GM06990 (cell line): ENCODE data around the gene TRIM4.
A peak's percentile ranks its signal among the peaks of the same experiment; 100 is the strongest.
"Not testable (repeated sequence)": the region's sequence is repeated elsewhere in the genome, so short reads cannot be mapped to it uniquely, and the experiment has no call there.

Source experiments
- DNase-seq: peaks from one replicate; pipeline ENCODE4 v3.0.0-alpha.2; 2011; ENCODE audit not compliant: insufficient read length; ENCODE audit errors: extremely low read depth
- H3K27me3 ChIP-seq: replicated peaks from 2 replicates; pipeline ENCODE4 v1.6.0; 2011; ENCODE audit warnings: low read length; ENCODE audit not compliant: control insufficient read depth, insufficient read depth
- H3K36me3 ChIP-seq: 2 replicates; pipeline ENCODE4 v1.5.1; 2011; ENCODE audit warnings: low read length; ENCODE audit not compliant: control insufficient read depth, insufficient read depth
- H3K4me3 ChIP-seq: replicated peaks from 2 replicates; pipeline ENCODE4 v1.5.1; 2011; ENCODE audit warnings: low read depth, mild to moderate bottlenecking, control low read depth, low read length
- TF ChIP-seq, protein P1 (sequence below): IDR thresholded peaks from 2 replicates; pipeline ENCODE4 v1.5.1; 2011; ENCODE audit warnings: low read length, control low read depth, mild to moderate bottlenecking, inconsistent platforms; ENCODE audit not compliant: insufficient read depth, poor library complexity, severe bottlenecking

The TRIM4 gene, protein sequence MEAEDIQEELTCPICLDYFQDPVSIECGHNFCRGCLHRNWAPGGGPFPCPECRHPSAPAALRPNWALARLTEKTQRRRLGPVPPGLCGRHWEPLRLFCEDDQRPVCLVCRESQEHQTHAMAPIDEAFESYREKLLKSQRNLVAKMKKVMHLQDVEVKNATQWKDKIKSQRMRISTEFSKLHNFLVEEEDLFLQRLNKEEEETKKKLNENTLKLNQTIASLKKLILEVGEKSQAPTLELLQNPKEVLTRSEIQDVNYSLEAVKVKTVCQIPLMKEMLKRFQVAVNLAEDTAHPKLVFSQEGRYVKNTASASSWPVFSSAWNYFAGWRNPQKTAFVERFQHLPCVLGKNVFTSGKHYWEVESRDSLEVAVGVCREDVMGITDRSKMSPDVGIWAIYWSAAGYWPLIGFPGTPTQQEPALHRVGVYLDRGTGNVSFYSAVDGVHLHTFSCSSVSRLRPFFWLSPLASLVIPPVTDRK

DNA sequence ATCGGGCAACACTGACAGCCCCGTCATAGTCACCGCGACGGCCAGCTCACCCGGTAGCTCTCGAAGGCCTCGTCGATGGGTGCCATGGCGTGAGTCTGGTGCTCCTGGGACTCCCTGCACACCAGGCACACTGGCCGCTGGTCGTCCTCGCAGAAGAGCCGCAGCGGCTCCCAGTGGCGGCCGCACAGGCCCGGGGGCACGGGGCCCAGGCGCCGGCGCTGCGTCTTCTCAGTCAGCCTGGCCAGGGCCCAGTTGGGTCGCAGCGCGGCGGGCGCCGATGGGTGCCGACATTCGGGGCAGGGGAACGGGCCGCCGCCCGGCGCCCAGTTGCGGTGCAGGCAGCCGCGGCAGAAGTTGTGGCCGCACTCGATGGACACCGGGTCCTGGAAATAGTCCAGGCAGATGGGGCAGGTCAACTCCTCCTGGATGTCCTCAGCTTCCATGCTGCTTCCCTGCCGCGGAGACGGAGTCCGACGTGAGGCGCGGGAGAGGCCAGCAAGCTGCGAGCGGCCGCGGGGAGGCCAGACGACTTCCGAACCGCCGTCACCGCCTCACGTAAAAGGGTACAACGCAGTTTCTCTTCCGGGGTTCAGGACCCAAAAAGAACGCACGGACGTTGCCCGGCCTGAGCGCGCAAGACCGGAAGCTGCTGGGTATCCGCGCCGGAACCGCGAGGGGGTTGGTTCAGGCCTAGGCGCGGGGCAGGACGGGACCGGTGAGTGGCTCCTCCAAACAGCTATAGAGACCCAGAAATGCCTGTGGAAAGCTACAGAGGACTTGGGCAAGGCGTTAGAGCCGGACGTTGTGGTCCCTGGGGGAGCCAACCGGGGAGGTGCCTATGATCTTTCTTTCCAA lies at the start of gene TRIM4:
TSS of gene TRIM4 (minus strand) at position 572 of the 855 bp plus-strand sequence. CDS start at position 443, 129 bp downstream.
- TF ChIP-seq, protein P1, sequence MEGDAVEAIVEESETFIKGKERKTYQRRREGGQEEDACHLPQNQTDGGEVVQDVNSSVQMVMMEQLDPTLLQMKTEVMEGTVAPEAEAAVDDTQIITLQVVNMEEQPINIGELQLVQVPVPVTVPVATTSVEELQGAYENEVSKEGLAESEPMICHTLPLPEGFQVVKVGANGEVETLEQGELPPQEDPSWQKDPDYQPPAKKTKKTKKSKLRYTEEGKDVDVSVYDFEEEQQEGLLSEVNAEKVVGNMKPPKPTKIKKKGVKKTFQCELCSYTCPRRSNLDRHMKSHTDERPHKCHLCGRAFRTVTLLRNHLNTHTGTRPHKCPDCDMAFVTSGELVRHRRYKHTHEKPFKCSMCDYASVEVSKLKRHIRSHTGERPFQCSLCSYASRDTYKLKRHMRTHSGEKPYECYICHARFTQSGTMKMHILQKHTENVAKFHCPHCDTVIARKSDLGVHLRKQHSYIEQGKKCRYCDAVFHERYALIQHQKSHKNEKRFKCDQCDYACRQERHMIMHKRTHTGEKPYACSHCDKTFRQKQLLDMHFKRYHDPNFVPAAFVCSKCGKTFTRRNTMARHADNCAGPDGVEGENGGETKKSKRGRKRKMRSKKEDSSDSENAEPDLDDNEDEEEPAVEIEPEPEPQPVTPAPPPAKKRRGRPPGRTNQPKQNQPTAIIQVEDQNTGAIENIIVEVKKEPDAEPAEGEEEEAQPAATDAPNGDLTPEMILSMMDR: peak; percentile 1
- H3K36me3 ChIP-seq: peaks cover 2% of the 10 kb centered on the region
- peak; percentile 95 for DNase-seq
- H3K27me3 ChIP-seq: no peaks in the 10 kb centered on the region
- peak within 1 kb of the TSS; percentile 72 for H3K4me3 ChIP-seq

DNA sequence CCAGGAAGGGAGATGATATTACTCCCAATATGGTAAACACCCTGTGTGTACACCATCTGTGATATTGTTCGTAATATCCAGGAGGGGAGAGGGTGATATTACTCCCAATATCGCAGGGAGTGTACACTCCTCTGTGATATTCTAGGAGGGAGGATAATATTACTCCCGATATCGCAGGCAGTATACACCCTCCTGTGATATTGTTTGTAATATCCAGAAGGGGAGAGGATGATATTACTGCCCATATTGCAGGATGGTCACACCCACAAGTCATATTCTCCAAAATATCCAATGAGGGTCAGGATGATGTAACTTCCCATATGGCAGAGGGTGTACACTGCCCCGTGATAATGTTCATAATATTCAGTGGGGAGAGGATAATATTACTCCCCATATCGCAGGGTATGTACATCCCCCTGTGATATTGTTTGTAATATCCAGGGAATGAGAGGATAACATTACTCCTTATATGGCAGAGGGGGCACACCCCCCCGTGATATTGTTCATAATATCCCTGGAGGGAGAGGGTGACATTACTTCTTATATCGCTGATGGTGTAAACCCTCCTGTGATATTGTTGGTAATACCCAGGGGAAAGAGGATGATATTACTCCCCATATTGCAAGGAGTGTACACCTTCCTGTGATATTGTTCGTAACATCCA lies 39.4 kb upstream of the TRIM4 start:
- Histone ChIP-seq H3K27me3 (no peaks in the 10 kb centered on the region), H3K4me3 (no peak overlapping the region), H3K36me3 (no peaks in the 10 kb centered on the region)
- TF ChIP-seq, protein P1: no peak
- DNase-seq: no peak

DNA sequence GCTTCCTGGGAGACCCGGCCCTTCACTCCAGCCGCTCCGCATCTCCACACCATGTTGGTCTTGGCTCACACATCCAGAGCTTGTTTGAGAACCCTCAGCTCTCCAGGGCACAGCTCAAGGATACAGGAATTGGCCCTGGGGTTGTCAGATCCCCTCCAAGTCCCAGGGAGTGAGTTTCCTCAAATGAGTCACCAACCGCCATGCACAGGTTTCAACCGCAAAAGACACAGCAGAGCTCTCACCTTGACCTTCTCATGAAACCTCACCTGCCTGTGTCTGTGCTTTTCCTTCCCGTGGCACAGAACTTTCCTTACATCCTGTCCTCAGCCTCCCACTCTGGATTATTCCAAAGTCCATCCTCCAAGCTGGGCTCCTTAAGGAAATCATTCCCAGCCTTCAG lies 35.9 kb upstream of the TRIM4 start:
- Histone ChIP-seq H3K4me3 (no peak overlapping the region), H3K27me3 (no peaks in the 10 kb centered on the region), H3K36me3 (no peaks in the 10 kb centered on the region)
- no peak for DNase-seq
- TF ChIP-seq, protein P1: no peak

DNA sequence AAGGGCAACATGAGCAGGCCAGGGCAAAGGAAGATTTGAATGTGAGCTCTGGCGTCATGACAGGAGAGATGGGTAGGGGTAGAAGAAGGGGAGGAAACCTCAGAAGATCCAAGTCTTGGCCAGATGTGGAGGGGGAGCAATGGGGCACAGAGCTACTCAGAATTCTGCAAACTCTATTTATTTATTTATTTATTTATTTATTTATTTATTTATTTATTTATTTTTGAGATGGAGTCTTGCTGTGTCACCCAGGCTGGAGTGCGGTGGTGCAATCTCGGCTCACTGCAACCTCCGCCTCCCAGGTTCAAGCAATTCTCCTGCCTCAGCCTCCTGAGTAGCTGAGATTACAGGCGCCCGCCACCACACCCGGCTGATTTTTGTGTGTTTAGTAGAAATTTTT lies 35.3 kb upstream of the TRIM4 start:
- H3K4me3 ChIP-seq, DNase-seq, H3K36me3 ChIP-seq, H3K27me3 ChIP-seq: not testable (repeated sequence)

DNA sequence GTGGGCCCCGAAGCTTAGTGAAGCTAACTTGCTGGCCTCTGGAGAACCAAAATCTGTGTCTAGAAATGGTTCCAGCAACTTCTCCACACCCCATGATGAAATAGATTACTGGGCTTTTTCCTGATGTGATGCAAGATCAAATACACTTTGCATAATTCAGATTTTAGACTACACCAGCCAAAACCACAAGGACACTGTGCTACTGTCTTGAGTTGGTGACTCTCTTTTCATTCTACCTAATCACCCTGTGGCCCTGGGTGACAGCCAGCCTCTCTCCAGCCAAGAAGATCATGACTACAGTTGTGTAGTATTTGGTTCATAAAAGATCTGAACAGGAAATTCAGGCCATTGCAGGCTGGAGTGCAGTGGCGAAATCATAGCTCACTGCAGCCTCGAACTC lies 34.3 kb upstream of the TRIM4 start:
- TF ChIP-seq, protein P1: no peak
- DNase-seq: no peak

DNA sequence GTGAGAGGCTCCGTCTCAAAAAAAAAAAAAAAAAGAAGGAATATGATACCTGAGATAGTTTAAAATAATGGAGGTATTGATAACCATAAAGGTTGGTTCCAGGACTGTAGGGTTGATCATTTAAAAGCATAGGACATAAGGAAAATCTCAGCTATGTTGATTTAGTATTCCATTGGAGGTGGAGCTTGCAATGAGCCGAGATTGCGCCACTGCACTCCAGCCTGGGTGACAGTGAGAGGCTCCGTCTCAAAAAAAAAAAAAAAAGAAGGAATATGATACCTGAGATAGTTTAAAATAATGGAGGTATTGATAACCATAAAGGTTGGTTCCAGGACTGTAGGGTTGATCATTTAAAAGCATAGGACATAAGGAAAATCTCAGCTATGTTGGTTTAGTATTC lies 33.3 kb upstream of the TRIM4 start:
- H3K27me3 ChIP-seq, H3K4me3 ChIP-seq, DNase-seq: not testable (repeated sequence)

More for the DNA sequence above, 34.3 kb upstream of the TRIM4 start:
- Histone ChIP-seq H3K36me3 (no peaks in the 10 kb centered on the region), H3K27me3 (no peaks in the 10 kb centered on the region), H3K4me3 (no peak overlapping the region)

DNA sequence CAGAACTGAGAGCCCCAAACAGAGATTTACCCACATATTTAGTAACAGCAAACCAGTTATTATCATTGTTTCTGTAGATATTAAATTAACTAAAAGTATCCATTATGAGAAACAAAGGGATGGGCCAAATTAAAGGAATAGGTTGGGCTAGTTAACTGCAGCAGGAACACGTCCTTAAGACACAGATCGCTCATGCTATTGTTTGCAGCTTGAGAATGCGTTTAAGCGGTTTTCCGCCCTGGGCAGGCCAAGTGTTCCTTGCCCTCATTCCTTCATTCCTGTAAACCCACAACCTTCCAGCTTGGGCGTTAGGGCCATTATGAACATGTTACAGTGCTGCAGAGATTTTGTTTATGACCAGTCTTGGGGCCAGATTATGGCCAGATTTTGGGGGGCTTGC lies 31.5 kb upstream of the TRIM4 start:
- not testable (repeated sequence) for H3K36me3 ChIP-seq, H3K27me3 ChIP-seq, DNase-seq, H3K4me3 ChIP-seq

More for the DNA sequence above, 33.3 kb upstream of the TRIM4 start:
- not testable (repeated sequence) for H3K36me3 ChIP-seq
